ENCODE data around the gene KIAA1191.

The KIAA1191 gene

GRCh38 chr5:176406436-176407052 is 45.0 kb upstream of the KIAA1191 start:
- TF ChIP-seq CTCF (IDR thresholded peaks at IDR 0.05; ENCODE audit: low read depth, low read length): no peak
- Histone ChIP-seq H3K36me3 (peaks cover 3% of the 10 kb centered on the region; the same call in 1 of the 2 replicates), H3K9me3 (ENCODE audit: severe bottlenecking) (no peaks in the 10 kb centered on the region), H3K4me3 (ENCODE audit: low read depth, low read length) (no peak overlapping the region), H3K27me3 (ENCODE audit: insufficient read depth, low read depth, severe bottlenecking) (no peaks in the 10 kb centered on the region), H3K27ac (no peak overlapping the region)
- DNase-seq: peak; percentile 72

- no peaks in the 10 kb centered on the region for H3K9me3 ChIP-seq (ENCODE audit: severe bottlenecking)
- no peaks in the 10 kb centered on the region for H3K27me3 ChIP-seq (ENCODE audit: insufficient read depth, low read depth, severe bottlenecking)
- no peak overlapping the region for H3K27ac ChIP-seq
- peak; percentile 43 for DNase-seq
- H3K4me3 ChIP-seq (ENCODE audit: low read depth, low read length): no peak overlapping the region
- peak; percentile 74 for TF ChIP-seq CTCF (IDR thresholded peaks at IDR 0.05; ENCODE audit: low read depth, low read length)
- H3K36me3 ChIP-seq: peaks cover 3% of the 10 kb centered on the region; the same call in 1 of the 2 replicates
These were observed 44.3 kb upstream of the KIAA1191 start for GRCh38 chr5:176405656-176406435.

GRCh38 chr5:176401281-176402205 is 40.0 kb upstream of the KIAA1191 start:
- H3K4me3 ChIP-seq (ENCODE audit: low read depth, low read length): no peak overlapping the region
- no peak for TF ChIP-seq CTCF (IDR thresholded peaks at IDR 0.05; ENCODE audit: low read depth, low read length)
- no peak overlapping the region for H3K27ac ChIP-seq
- no peaks in the 10 kb centered on the region for H3K27me3 ChIP-seq (ENCODE audit: insufficient read depth, low read depth, severe bottlenecking)
- peaks cover 3% of the 10 kb centered on the region for H3K36me3 ChIP-seq
- no peaks in the 10 kb centered on the region for H3K9me3 ChIP-seq (ENCODE audit: severe bottlenecking)
- no peak for DNase-seq

- H3K9me3 ChIP-seq (ENCODE audit: severe bottlenecking): no peaks in the 10 kb centered on the region
- no peak for TF ChIP-seq CTCF (IDR thresholded peaks at IDR 0.05; ENCODE audit: low read depth, low read length)
- no peak overlapping the region for H3K27ac ChIP-seq
- H3K36me3 ChIP-seq: peaks cover 6% of the 10 kb centered on the region
- H3K27me3 ChIP-seq (ENCODE audit: insufficient read depth, low read depth, severe bottlenecking): no peaks in the 10 kb centered on the region
- no peak overlapping the region for H3K4me3 ChIP-seq (ENCODE audit: low read depth, low read length)
- DNase-seq: no peak
These were observed 39.0 kb upstream of the KIAA1191 start for GRCh38 chr5:176400382-176401156.

GRCh38 chr5:176397736-176398420 is 36.3 kb upstream of the KIAA1191 start:
- Histone ChIP-seq H3K27ac (no peak overlapping the region), H3K9me3 (ENCODE audit: severe bottlenecking) (no peaks in the 10 kb centered on the region), H3K36me3 (peaks cover 6% of the 10 kb centered on the region), H3K27me3 (ENCODE audit: insufficient read depth, low read depth, severe bottlenecking) (no peaks in the 10 kb centered on the region), H3K4me3 (ENCODE audit: low read depth, low read length) (no peak overlapping the region)
- TF ChIP-seq CTCF (IDR thresholded peaks at IDR 0.05; ENCODE audit: low read depth, low read length): no peak
- no peak for DNase-seq
